ENCODE results near the gene WDR73.

GRCh38 chr15:84659904-84660781 lies 6.1 kb upstream of the WDR73 start:
- TF ChIP-seq EP300 (IDR thresholded peaks at IDR 0.05) (no peak), POLR2A (IDR thresholded peaks at IDR 0.05) (no peak), POLR2AphosphoS5 (IDR thresholded peaks at IDR 0.05) (no peak)
- TF ChIP-seq, protein P1, sequence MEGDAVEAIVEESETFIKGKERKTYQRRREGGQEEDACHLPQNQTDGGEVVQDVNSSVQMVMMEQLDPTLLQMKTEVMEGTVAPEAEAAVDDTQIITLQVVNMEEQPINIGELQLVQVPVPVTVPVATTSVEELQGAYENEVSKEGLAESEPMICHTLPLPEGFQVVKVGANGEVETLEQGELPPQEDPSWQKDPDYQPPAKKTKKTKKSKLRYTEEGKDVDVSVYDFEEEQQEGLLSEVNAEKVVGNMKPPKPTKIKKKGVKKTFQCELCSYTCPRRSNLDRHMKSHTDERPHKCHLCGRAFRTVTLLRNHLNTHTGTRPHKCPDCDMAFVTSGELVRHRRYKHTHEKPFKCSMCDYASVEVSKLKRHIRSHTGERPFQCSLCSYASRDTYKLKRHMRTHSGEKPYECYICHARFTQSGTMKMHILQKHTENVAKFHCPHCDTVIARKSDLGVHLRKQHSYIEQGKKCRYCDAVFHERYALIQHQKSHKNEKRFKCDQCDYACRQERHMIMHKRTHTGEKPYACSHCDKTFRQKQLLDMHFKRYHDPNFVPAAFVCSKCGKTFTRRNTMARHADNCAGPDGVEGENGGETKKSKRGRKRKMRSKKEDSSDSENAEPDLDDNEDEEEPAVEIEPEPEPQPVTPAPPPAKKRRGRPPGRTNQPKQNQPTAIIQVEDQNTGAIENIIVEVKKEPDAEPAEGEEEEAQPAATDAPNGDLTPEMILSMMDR (IDR thresholded peaks at IDR 0.05), result no peak

Data from upper lobe of left lung (tissue), 4 donors.